Measurements from ENCODE around the gene OR2Y1. TPM values are rescaled to one million over a fixed set of nuclear protein-coding genes. Genes with fewer than 3 reads are reported as not detected.
"Not testable (repeated sequence)": the region's sequence is repeated elsewhere in the genome, so short reads cannot be mapped to it uniquely, and the experiment has no call there.

Gene OR2Y1
- total and polyA plus RNA-seq, 7 donors, result not detected

DNA sequence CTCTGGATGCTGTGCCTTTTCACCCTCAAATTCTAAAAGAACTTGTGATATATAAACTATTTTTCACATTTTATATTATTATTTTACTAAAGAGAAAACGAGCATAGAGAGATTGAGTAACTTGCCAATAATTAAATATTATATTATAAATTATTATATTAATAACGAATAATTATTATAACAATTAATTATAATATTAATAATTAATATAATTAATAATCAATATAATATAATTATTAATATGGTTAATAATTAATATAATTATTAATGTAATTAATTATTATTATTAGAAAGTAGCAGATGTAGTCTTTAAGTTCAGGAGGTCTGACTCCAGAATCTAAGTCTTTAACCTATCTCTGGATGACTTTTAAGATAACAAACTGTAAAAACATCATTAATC, 20.1 kb downstream of the OR2Y1 start:
- H3K36me3 ChIP-seq, result no peaks in the 10 kb centered on the region
- no peak overlapping the region for H3K27ac ChIP-seq
- WGBS, 2 donors, result 41 to 70% methylated on average over 2 of the region's 2 CpGs
- no peak overlapping the region for H3K4me3 ChIP-seq
- DNase-seq, result no peak
- H3K9me3 ChIP-seq, result no peaks in the 10 kb centered on the region
- intact Hi-C loops (cut with DNase I), result no loop called here
- TF ChIP-seq, protein P1, sequence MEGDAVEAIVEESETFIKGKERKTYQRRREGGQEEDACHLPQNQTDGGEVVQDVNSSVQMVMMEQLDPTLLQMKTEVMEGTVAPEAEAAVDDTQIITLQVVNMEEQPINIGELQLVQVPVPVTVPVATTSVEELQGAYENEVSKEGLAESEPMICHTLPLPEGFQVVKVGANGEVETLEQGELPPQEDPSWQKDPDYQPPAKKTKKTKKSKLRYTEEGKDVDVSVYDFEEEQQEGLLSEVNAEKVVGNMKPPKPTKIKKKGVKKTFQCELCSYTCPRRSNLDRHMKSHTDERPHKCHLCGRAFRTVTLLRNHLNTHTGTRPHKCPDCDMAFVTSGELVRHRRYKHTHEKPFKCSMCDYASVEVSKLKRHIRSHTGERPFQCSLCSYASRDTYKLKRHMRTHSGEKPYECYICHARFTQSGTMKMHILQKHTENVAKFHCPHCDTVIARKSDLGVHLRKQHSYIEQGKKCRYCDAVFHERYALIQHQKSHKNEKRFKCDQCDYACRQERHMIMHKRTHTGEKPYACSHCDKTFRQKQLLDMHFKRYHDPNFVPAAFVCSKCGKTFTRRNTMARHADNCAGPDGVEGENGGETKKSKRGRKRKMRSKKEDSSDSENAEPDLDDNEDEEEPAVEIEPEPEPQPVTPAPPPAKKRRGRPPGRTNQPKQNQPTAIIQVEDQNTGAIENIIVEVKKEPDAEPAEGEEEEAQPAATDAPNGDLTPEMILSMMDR (IDR thresholded peaks at IDR 0.05), result no peak
- TF ChIP-seq EP300 (IDR thresholded peaks at IDR 0.05), result no peak
- no peak for TF ChIP-seq POLR2A (IDR thresholded peaks at IDR 0.05)
- no peak for TF ChIP-seq POLR2AphosphoS5 (IDR thresholded peaks at IDR 0.05)
- H3K4me1 ChIP-seq, result no peaks in the 10 kb centered on the region
- H3K27me3 ChIP-seq, result no peaks in the 10 kb centered on the region

DNA sequence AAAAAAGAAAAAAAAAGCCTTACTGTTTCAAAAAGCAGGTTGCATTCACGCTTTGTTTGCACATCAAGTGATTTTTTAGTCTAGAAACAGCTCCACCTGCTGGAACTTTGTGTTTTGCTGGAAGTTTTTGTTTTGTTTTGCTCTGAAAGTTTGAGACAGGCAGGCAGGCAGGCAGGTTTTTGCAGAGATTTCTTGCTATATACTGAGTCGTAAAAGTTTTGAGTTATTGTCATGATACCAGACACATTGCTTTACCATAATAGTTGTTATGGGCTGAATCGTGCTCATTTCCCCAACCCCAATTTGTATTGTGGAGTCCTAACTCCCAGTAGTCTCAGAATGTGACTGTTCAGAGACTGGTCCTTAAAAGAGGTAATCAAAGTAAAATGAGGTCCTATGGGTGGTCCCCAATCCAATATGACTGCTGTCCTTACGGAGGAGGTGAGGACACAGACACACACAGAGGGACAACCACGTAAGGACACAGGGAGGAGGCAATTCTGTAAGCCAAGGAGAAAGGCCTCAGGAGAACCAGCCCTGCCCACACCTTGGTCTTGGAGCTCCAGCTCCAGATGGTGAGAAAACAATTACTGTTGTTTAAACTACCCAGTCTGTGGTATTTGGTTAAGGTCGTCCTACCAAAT, 20.9 kb downstream of the OR2Y1 start:
- Histone ChIP-seq H3K4me3 (no peak overlapping the region), H3K36me3 (no peaks in the 10 kb centered on the region), H3K27ac (no peak overlapping the region), H3K9me3 (no peaks in the 10 kb centered on the region), H3K4me1 (no peaks in the 10 kb centered on the region), H3K27me3 (no peaks in the 10 kb centered on the region)
- WGBS, 2 donors, result 40 to 42% methylated on average over 6 of the region's 6 CpGs
- no peak for DNase-seq
- TF ChIP-seq, protein P1 (IDR thresholded peaks at IDR 0.05), result peak in 1 of 4 experiments; percentile 37
- no peak for TF ChIP-seq POLR2A (IDR thresholded peaks at IDR 0.05)
- intact Hi-C loops (cut with DNase I), result no loop called here

DNA sequence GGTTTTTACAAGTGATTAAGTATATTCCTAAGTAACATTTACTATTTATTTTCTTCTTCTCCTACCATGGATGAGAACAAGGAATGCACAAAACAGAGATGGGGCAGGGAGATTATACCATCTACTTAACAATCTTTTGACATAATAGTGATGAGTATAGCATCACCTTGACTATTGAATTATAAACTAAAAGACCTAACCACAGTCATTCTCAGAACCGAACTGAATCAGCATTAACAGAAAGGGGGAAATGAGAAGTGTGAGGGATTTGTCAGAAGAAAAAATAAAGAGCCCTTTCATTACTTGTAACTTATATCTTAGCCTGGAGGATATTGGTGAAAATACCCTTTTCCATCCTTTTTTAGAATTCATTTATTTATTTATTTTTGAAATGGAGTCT, 21.9 kb downstream of the OR2Y1 start:
- Histone ChIP-seq H3K27me3 (no peaks in the 10 kb centered on the region), H3K4me3 (no peak overlapping the region), H3K36me3 (no peaks in the 10 kb centered on the region), H3K27ac (no peak overlapping the region), H3K4me1 (no peaks in the 10 kb centered on the region), H3K9me3 (no peaks in the 10 kb centered on the region)
- no peak for TF ChIP-seq POLR2A (IDR thresholded peaks at IDR 0.05)
- TF ChIP-seq EP300 (IDR thresholded peaks at IDR 0.05), result no peak
- TF ChIP-seq, protein P1 (IDR thresholded peaks at IDR 0.05), result no peak
- TF ChIP-seq POLR2AphosphoS5 (IDR thresholded peaks at IDR 0.05), result no peak
- WGBS, 2 donors, result 46 to 83% methylated on average over 1 of the region's 1 CpG
- no peak for DNase-seq
- intact Hi-C loops (cut with DNase I), result no loop called here

DNA sequence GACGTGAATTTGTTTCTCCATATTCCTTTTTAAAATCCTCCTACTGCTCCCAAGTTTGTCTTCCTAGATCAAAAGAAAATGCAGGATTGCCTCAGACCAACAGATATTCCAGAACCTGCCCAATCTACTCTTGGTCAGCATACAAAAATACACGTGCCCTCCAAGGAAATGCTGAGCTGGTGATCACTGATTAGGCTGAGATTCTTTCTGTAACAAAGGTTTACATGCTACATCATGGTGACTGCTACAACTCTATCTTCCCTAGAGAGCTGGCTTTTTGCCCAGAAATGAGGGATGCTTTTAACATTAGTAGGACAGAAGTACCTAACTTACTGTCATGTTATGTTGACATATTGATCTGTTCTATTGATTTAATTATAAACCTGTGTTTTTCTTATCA, 35.5 kb downstream of the OR2Y1 start:
- Histone ChIP-seq H3K4me1 (no peaks in the 10 kb centered on the region), H3K36me3 (no peaks in the 10 kb centered on the region), H3K4me3 (no peak overlapping the region), H3K27me3 (peaks cover 0 to 3% (median 0%) of the 10 kb centered on the region in 3 donors), H3K9me3 (no peaks in the 10 kb centered on the region), H3K27ac (no peak overlapping the region)
- no peak for DNase-seq
- intact Hi-C loops (cut with DNase I), result no loop called here
- whole genome bisulfite sequencing, 2 donors, result 31 to 61% methylated on average over 2 of the region's 2 CpGs
- TF ChIP-seq, protein P1 (IDR thresholded peaks at IDR 0.05), result no peak
- TF ChIP-seq EP300 (IDR thresholded peaks at IDR 0.05) (no peak), POLR2A (IDR thresholded peaks at IDR 0.05) (no peak), POLR2AphosphoS5 (IDR thresholded peaks at IDR 0.05) (no peak)

DNA sequence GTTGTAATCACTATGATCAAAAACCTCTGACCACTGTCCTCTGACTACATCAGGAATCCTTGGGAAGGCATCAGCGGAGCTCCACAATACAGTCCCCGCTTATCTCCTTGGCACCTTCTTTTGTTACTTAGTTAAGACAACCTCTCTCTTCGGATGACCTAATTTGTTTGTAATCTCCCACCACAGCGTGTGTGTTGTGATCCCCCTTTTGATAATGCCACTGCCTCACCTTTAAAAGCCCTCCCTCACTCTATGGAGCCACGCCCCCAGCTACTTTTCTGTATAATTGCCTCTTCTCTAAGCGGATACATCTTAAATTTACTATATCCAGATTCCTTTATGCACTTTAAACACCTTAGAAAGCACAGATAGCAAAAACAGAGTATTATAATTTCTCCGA, 35.9 kb downstream of the OR2Y1 start:
- intact Hi-C loops (cut with DNase I), result no loop called here
- H3K36me3 ChIP-seq, result no peaks in the 10 kb centered on the region
- no peak for TF ChIP-seq POLR2AphosphoS5 (IDR thresholded peaks at IDR 0.05)
- TF ChIP-seq, protein P1 (IDR thresholded peaks at IDR 0.05), result no peak
- no peaks in the 10 kb centered on the region for H3K9me3 ChIP-seq
- H3K27ac ChIP-seq, result no peak overlapping the region
- DNase-seq, result no peak
- no peak overlapping the region for H3K4me3 ChIP-seq
- peaks cover 0 to 3% (median 0%) of the 10 kb centered on the region in 3 donors for H3K27me3 ChIP-seq
- H3K4me1 ChIP-seq, result no peaks in the 10 kb centered on the region
- 62 to 72% methylated on average over 7 of the region's 7 CpGs for WGBS, 2 donors

DNA sequence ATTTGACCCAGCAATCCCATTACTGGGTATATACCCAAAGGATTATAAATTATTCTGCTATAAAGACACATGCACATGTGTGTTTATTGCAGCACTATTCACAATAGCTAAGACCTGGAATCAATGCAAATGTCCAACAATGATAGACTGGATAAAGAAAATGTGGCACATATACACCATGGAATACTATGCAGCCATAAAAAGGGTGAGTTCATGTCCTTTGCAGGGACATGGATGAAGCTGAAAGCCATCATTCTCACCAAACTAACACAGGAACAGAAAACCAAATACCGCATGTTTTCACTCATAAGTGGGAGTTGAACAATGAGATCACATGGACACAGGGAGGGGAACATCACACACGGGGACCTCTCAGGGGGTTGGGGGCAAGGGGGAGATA, 36.5 kb downstream of the OR2Y1 start:
- H3K4me3 ChIP-seq; H3K9me3 ChIP-seq; H3K27me3 ChIP-seq; DNase-seq; H3K27ac ChIP-seq; H3K36me3 ChIP-seq; H3K4me1 ChIP-seq; intact Hi-C loops (cut with DNase I): not testable (repeated sequence)
- 86 to 95% methylated on average over 2 of the region's 2 CpGs for WGBS, 2 donors

DNA sequence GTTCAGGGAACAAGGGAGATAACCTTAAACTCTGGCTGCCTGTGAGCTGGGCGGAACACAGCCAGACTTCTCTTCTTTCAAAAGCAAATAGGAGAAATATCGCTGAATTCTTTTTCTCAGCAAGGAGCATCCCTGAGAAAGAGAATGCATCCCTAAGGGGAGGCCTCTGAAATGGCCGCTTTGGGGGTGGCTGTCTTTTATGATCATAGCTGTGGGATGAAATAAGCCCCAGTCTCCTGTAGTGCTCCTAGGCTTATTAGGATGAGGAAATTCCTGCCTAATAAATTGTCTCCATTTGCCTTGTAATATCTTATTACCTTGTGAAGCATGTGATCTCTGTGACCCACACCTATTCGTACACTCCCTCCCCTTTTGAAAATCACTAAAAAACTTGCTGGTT, 39.4 kb downstream of the OR2Y1 start:
- intact Hi-C loops (cut with DNase I); DNase-seq; H3K27ac ChIP-seq; H3K9me3 ChIP-seq; H3K27me3 ChIP-seq; H3K4me3 ChIP-seq; H3K4me1 ChIP-seq; H3K36me3 ChIP-seq: not testable (repeated sequence)
- 93 to 96% methylated on average over 4 of the region's 4 CpGs for WGBS, 2 donors

Measured in sigmoid colon (tissue), 7 donors.